GM13976 (cell line): ENCODE results near the gene CLEC20A.
"Not testable (repeated sequence)": the region's sequence is repeated elsewhere in the genome, so short reads cannot be mapped to it uniquely, and the experiment has no call there.

Source experiments
- DNase-seq: peaks from one replicate; pipeline ENCODE4 v3.0.0; 2012; ENCODE audit warnings: low spot score
- in situ Hi-C: fragments of 300-500 bp; cut with MboI; formaldehyde crosslinking; loops from one replicate; pipeline ENCODE4 v1.12.0; 2022; ENCODE audit warnings: low sequenced_read_pairs, mixed read lengths, inconsistent platforms; ENCODE audit not compliant: unreplicated experiment
- TF ChIP-seq, protein P1 (sequence below): IDR thresholded peaks from 2 replicates; pipeline ENCODE4 v1.5.1; 2012; ENCODE audit warnings: borderline replicate concordance, mild to moderate bottlenecking; ENCODE audit not compliant: insufficient read depth; ENCODE audit errors: extremely low read depth, missing control alignments, control extremely low read depth

Gene CLEC20A

DNA sequence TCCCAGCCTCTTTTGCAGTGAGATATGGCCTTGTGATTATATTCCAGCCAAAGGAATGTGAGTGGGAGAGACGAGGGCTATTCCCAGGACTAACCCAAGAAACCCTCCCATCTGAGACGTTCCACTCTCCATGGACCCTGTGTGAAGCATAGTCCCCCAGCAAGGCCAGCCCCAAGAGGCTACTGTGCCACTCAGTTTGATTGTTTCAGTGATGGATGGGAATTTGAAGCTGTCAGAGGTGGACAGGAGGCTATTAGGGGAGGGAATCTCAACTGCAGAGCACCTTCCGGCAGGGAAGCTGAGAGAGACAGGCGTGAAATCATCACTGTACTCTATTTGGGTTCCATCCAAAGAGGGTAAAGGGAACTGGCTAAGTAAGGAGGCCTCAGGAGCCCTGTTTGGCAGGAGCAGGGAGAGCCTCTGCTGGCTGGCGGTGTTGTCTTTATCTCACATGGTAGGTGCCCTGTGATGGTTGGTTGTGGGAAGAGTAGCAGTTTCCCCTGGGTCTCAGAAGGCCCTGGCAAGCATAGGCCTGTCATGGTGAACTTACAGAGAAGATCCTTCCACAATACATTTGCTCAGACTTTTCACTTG, 12.7 kb upstream of the CLEC20A start:
- no peak for DNase-seq
- TF ChIP-seq, protein P1, sequence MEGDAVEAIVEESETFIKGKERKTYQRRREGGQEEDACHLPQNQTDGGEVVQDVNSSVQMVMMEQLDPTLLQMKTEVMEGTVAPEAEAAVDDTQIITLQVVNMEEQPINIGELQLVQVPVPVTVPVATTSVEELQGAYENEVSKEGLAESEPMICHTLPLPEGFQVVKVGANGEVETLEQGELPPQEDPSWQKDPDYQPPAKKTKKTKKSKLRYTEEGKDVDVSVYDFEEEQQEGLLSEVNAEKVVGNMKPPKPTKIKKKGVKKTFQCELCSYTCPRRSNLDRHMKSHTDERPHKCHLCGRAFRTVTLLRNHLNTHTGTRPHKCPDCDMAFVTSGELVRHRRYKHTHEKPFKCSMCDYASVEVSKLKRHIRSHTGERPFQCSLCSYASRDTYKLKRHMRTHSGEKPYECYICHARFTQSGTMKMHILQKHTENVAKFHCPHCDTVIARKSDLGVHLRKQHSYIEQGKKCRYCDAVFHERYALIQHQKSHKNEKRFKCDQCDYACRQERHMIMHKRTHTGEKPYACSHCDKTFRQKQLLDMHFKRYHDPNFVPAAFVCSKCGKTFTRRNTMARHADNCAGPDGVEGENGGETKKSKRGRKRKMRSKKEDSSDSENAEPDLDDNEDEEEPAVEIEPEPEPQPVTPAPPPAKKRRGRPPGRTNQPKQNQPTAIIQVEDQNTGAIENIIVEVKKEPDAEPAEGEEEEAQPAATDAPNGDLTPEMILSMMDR, result no peak
- in situ Hi-C loops, result loop anchor here (10.0 kb wide), 1 partner anchor 205 kb away; no protein-coding TSS in a partner anchor

DNA sequence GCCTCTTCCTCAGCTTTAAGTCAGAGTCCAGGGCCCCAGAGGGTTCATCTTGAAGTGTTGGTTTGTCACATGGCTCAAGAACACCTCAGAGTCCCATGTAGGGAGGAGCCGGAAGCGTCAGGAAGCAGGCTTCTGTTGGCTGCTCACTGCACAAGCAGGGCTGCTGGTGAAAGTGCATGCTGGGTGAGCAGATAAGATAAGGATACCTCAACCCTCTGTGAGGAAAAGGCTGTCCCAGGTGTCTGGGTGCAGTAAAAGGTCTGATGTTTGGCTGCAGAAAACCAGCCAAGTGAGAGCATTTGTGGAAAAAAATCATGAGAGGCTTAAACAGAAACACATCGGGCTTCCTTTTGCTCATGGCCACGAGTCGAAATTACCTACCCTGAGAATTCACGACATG, 9.9 kb upstream of the CLEC20A start:
- TF ChIP-seq, protein P1, result no peak
- no peak for DNase-seq
- in situ Hi-C loops, result loop anchor here (10.0 kb wide), 1 partner anchor 202 kb away; no protein-coding TSS in a partner anchor

DNA sequence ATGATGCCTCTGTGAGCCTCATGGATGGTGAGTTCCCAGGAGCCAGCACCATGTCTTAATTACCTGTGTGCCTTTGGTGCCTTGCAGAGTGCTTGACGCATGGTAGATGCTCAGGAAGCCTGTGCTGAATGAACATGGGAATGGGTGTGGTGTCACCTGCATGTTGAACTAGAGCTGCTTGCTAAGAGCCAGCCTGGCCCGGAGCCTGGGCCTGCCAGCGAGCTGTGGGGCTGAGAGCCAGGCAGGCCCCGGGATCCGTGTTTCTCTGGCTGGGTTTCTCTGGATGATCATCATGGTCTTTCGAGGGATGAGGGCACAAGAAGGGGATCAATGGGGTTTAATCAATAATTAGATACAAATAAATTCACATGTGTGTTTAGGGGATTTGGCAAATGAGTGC, 9.4 kb upstream of the CLEC20A start:
- in situ Hi-C loops, result loop anchor here (10.0 kb wide), 1 partner anchor 201 kb away; no protein-coding TSS in a partner anchor
- TF ChIP-seq, protein P1, result no peak
- DNase-seq, result no peak

DNA sequence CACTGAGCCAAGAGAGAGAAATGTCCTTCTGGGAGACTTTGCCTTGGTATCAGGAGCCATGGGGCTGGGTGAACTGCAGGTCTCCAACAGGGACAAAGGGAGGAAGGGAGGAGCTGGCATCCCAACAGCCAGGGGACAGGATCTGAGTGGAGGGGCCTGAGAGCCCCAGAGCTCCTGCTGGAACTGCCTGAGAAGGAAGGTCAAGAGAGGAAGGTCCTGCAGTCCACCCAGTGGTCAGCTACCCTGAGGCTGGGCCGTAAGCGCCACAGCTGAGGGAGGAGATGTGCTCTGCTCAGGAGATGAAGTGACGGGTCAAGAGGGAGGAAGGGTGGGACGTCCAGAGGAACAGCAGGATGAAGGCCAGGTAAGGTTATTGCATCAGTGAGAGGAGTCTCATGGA, 7.5 kb upstream of the CLEC20A start:
- TF ChIP-seq, protein P1, result no peak
- in situ Hi-C loops, result loop anchor here (10.0 kb wide), 1 partner anchor 199 kb away; no protein-coding TSS in a partner anchor
- DNase-seq, result no peak

DNA sequence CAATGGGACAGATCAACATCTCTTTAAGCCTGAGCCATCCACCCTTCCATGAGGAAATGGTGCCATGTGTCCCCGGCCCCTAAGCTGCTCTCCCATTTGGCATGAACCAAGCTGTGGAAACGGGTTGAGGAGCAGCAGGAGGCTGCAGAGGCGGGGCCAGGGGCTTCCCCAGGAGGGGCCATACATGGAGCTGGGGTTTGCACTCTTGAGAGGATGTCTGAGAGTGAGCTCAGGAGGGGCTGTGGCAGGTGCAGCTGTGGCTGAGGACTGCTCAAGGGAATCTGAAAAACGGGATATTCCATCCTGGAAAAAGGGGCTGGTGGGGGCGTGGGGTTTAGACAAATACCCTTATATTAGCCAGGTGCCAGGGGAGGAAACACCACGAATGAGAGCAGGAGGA, 7.1 kb upstream of the CLEC20A start:
- TF ChIP-seq, protein P1, result no peak
- in situ Hi-C loops, result loop anchor here (10.0 kb wide), 1 partner anchor 199 kb away; no protein-coding TSS in a partner anchor
- no peak for DNase-seq

DNA sequence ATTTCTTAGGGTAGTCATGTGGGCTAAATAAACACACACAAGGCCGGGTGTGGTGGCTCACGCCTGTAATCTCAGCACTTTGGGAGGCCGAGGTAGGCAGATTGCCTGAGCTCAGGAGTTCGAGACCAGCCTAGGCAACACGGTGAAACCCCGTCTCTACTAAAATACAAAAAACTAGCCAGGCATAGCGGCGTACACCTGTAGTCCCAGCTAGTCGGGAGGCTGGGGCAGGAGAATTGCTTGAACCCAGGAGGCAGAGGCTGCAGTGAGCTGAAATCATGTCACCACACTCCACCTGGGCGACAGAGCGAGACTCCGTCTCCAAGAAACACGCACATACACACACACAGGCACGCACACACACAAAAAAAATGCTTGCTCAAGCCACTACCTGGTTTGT, 6.6 kb upstream of the CLEC20A start:
- not testable (repeated sequence) for DNase-seq
- in situ Hi-C loops, result loop anchor here (10.0 kb wide), 1 partner anchor 199 kb away; no protein-coding TSS in a partner anchor

DNA sequence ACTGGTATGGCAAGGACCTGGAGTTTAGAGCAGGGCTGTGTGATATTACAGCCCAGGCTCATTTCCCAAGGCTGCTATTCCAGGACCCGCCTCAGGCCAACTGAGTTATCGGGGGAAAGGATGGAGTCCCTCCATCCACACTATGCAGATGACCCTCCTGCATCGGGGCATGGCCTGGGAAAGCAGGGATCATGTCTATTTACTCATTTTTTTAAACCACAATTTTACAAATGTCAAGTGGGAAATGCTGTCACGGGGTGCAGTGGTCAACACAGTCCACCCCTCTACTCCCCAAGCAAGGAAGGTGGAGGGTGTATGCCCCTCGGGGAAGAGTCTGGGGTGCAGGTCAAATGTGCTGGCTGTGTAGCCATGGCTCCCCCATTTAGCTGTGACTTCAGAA, 6.1 kb upstream of the CLEC20A start:
- in situ Hi-C loops, result loop anchor here (10.0 kb wide), 1 partner anchor 198 kb away; no protein-coding TSS in a partner anchor
- DNase-seq, result no peak
- TF ChIP-seq, protein P1, result no peak
